Stimulated activated CD4-positive, alpha-beta T cell treated with anti-CD3 and anti-CD28 coated beads, Interleukin-15, amount 100 ng/mL, for 48 hours (primary cell): ENCODE data around the gene STAT1.
"Not testable (repeated sequence)": the region's sequence is repeated elsewhere in the genome, so short reads cannot be mapped to it uniquely, and the experiment has no call there.

Experiments used
- DNase-seq, 2 donors: peaks; one replicate each; pipeline ENCODE4 v3.0.0-alpha.2; 2020; ENCODE audit warnings: low read depth in 2 of 2

The STAT1 gene

GRCh38 chr2:191006997-191007783 lies 6.8 kb downstream of the STAT1 start:
- DNase-seq, result no peak

GRCh38 chr2:191006297-191006696 lies 7.7 kb downstream of the STAT1 start:
- no peak for DNase-seq

DNA sequence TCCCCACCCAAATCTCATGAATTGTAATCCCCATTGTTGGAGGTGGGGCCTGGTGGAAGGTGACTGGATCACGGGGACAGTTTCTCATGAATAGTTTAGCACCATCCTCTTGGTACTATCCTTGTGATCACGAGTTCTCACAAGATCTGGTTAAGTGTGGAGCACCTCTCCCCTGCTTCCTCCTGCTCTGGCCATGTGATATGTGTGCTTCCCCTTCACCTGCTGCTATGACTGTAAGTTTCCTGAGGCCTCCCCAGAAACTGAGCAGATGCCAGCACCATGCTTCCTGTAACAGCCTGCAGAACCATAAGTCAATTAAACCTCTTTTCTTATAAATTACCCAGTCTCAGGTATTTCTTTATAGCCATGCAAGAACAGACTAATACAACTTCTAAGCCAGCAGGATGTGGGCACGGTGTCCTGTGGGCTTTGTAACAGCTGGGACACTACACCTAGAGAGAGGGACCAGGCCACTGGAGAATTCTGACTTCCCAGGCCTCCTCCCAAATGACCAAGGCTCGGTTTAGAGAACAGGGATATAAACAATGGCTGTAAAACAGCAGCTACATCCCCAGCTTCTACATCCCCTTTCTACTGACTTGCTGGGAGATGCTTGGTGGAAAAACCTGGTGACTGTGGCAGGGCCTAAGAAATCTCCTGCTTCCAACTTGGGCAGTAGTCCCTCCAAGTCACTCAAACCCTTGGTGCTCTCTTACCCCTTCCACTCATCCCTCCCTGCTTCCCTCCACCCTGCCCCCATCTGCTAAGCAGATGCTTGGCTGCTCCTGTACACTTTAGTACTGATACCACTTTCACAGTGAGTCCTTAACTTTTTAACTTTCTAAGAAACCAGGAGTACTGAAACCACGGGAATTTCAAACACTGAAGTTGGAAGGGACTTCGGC lies 10.3 kb downstream of the STAT1 start:
- DNase-seq, result no peak

- no peak for DNase-seq
Observed at GRCh38 chr2:191001624-191002023, 12.3 kb downstream of the STAT1 start.

GRCh38 chr2:191001032-191001431 lies 12.9 kb downstream of the STAT1 start:
- no peak for DNase-seq

GRCh38 chr2:190999949-191000665 lies 13.9 kb downstream of the STAT1 start:
- DNase-seq, result no peak

- no peak for DNase-seq
Observed at GRCh38 chr2:190999058-190999457, 14.9 kb downstream of the STAT1 start.

- no peak for DNase-seq
Observed at GRCh38 chr2:190997526-190998113, 16.4 kb downstream of the STAT1 start.

DNA sequence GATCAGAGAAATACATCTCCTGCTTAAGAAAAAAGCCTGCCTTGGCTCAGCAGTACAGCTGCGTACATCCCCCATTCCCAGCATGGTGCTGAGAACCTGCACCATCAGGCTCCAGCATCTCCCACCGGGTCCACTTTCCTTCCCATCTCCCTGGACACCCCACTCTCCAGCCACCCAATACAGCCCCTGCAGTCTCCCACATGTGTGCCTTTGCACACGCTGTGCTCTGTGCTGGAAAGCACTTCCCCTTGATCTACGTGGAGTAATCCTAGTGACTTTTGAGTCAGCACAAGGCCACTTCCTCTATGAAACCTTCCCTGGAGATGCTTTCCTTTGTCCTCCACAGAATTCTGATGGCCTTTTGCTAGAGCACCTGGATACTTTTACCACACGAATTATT lies 17.0 kb downstream of the STAT1 start:
- no peak for DNase-seq

- no peak for DNase-seq
Observed at GRCh38 chr2:190996338-190996946, 17.5 kb downstream of the STAT1 start.

DNA sequence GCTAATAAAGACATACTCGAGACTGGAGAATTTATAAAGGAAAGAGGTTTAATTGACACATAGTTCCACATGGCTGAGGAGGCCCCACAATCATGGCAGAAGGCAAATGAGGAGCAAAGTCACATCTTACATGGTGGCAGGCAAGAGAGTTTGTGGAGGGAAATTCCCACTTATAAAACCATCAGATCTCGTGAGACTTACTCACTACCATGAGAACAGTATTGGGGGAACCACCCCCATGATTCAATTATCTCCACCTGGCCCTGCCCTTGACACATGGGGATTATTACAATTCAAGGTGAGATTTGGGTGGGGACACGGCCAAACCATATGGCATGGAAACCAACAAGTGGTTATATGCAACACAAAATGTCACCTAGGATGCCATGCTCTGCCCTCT lies 18.7 kb downstream of the STAT1 start:
- not testable (repeated sequence) for DNase-seq

GRCh38 chr2:190994148-190994547 lies 19.8 kb downstream of the STAT1 start:
- DNase-seq, result no peak

- no peak for DNase-seq
Observed at GRCh38 chr2:190993292-190993643, 20.7 kb downstream of the STAT1 start.

DNA sequence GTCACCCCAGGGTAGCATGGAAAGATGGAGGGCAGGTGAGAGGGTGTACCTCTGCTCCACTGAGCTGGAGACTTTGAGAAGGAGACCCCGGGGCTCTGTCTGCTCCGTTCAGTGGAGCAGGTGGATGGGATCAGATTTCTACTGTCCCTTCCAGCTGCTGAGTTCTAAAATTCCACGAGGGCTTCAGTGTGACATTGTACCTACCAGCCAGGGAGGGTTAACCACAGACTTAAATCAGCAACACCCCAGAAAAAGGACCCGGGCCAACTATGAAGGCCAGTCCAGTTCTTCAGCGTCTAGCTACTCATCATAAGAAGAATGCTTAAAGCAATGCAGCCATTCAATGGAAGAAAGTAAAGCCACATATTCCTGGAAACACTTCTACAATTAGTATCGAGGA lies 23.8 kb downstream of the STAT1 start:
- no peak for DNase-seq

DNA sequence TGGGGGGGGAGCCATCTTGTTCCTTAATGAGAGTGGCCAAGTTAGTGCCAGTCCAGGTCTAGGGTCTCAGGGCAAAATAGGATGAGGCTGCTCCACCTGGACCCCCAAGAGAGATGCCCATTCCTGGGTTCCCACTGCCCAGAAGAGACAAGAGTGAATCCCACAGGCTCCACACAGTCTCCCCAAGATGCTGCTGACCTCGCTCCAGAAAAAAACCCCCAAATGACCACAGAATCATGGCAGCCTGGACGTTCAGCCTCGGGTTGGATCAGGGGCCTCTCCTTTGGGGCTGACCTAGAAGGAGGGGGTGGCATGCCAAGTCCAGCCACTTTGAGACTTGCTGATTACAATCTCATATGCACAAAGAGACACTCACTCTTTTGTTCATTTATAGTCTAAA lies 25.1 kb downstream of the STAT1 start:
- DNase-seq, result no peak

GRCh38 chr2:190987938-190988337 lies 26.0 kb downstream of the STAT1 start:
- no peak for DNase-seq

GRCh38 chr2:190987116-190987515 lies 26.9 kb downstream of the STAT1 start:
- DNase-seq, result no peak

DNA sequence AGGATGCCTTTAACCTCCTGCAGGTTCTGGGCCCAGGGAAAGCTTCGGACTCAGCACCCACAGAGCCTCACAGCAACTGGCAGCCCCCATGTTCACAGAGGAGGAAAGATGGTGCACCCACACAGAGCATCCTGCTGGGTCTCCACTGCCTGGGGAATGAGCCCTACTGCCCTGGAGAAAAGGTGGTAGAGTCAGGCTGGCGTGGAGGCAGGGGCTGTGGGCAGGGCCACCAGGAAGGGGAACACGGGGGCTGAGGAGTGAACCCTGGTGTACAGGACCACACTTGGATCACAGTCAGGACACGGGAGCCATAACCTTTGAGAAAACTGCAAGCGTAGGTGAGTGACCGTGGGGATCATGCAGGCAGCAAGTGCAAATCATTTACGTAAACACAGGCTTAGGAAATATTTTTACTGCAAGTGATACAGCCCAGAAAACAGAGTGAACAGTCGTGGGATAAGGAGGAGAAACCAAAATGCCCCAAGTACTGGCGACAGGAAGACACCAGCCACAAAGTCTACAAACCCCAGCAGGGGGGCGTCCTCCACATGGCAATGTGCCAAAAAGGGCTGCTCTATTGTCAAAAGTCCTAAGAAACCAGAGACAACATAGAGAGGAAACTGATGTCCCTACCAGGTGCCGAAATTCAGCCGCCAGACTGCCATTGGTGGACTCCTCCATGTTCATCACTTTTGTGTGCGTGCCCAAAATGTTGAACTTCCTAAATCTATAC lies 27.6 kb downstream of the STAT1 start:
- no peak for DNase-seq

GRCh38 chr2:190984595-190984994 lies 29.4 kb downstream of the STAT1 start:
- DNase-seq, result peak in 1 of 2 donors; percentile 17

- no peak for DNase-seq
Observed at GRCh38 chr2:190982262-190983034, 31.5 kb downstream of the STAT1 start.
